Stomach (tissue), 4 donors: ENCODE measurements around the gene PPP2R2B.

Experiments
- POLR2A ChIP-seq, 4 donors: fragments of 450-650 bp; IDR thresholded peaks; one replicate each; pipeline ENCODE4 v1.6.1; 2016; ENCODE audit warnings: antibody characterized with exemption in 4 of 4, control low read depth in 2 of 4, mild to moderate bottlenecking in 1 of 4, moderate library complexity in 1 of 4
- POLR2AphosphoS5 ChIP-seq, 3 donors: sonication (generic); formaldehyde crosslinking; IDR thresholded peaks; one replicate each; pipeline ENCODE4 v1.6.1; 2016; ENCODE audit warnings: antibody characterized with exemption in 3 of 3
- TF ChIP-seq, protein P1 (sequence below), 7 experiments: fragments of 450-650 bp in 4 of 7; fragments of 200-600 bp in 3 of 7; sonication (generic) in 3 of 7; IDR thresholded peaks; one replicate each; pipeline ENCODE4 v1.5.1; 2016 to 2019; ENCODE audit warnings: antibody characterized with exemption in 7 of 7, control low read depth in 2 of 7, mild to moderate bottlenecking in 1 of 7

DNA sequence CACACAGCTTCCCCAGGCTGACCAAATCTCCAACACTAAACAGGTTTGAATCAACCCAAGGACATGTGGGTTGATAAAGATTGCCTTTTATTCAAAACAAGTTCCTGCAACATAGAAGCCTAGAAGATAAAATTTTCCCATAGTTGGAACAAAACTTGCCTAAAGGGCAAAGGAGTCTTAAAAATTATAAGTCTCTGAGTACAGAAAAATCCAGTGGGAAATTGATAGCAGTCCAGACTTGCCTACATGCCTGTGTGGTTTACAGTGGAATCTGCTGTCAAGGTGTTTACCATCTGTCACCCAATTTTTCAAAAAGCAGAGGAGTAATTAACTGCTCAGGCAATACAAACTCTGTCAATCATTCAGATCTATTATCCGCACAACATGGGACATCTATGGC is 168.2 kb downstream of the PPP2R2B start:
- TF ChIP-seq POLR2A (IDR thresholded peaks at IDR 0.05) (no peak), POLR2AphosphoS5 (IDR thresholded peaks at IDR 0.05) (no peak)
- TF ChIP-seq, protein P1, sequence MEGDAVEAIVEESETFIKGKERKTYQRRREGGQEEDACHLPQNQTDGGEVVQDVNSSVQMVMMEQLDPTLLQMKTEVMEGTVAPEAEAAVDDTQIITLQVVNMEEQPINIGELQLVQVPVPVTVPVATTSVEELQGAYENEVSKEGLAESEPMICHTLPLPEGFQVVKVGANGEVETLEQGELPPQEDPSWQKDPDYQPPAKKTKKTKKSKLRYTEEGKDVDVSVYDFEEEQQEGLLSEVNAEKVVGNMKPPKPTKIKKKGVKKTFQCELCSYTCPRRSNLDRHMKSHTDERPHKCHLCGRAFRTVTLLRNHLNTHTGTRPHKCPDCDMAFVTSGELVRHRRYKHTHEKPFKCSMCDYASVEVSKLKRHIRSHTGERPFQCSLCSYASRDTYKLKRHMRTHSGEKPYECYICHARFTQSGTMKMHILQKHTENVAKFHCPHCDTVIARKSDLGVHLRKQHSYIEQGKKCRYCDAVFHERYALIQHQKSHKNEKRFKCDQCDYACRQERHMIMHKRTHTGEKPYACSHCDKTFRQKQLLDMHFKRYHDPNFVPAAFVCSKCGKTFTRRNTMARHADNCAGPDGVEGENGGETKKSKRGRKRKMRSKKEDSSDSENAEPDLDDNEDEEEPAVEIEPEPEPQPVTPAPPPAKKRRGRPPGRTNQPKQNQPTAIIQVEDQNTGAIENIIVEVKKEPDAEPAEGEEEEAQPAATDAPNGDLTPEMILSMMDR (IDR thresholded peaks at IDR 0.05), result no peak
